Prostate gland (tissue), 2 donors: ENCODE measurements around the gene CCDC97.

Experiments used
- CTCF ChIP-seq, 4 experiments: fragments of 200-600 bp in 2 of 4; fragments of 450-650 bp in 2 of 4; sonication (generic) in 2 of 4; IDR thresholded peaks; 1 replicate in 3 of 4; 2 replicates in 1 of 4; pipeline ENCODE4 v1.5.1; 2016 to 2019; ENCODE audit warnings: antibody characterized with exemption in 4 of 4, mild to moderate bottlenecking in 2 of 4, moderate library complexity in 2 of 4
- POLR2A ChIP-seq: fragments of 450-650 bp; IDR thresholded peaks from one replicate; pipeline ENCODE4 v1.6.1; 2016; ENCODE audit warnings: antibody characterized with exemption, mild to moderate bottlenecking
- POLR2AphosphoS5 ChIP-seq: sonication (generic); formaldehyde crosslinking; IDR thresholded peaks from one replicate; pipeline ENCODE4 v1.6.1; 2017; ENCODE audit warnings: antibody characterized with exemption

GRCh38 chr19:41355802-41356201, 45.8 kb downstream of the CCDC97 start:
- no peak for TF ChIP-seq CTCF (IDR thresholded peaks at IDR 0.05)
- TF ChIP-seq POLR2A = no peak
- TF ChIP-seq POLR2AphosphoS5 = no peak
